ENCODE measurements around the gene PDE3A. TPM values are rescaled to one million over a fixed set of nuclear protein-coding genes. Genes with fewer than 3 reads are reported as not detected.

The PDE3A gene
- total RNA-seq, 1 donor from 2014 or later: 18.3 TPM

DNA sequence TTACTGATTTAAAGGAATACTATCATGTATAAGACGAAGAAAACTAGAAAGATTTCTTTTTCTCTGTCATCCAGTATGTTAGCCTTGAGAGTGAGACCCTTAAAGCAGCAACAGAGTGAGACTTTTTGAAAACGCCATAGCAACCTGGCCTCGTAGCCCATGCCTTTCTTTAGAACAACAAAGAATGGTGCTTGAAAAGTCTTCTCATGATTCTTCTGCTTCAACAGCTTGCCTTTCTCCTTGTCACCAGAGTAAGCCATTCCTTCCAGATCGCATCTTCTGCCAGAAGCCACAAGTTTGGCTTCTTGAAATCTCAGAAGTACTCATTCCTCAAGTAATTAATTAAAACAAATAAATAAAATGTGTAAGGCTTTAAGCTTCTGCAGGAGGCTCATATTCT is 109.3 kb downstream of the PDE3A start:
- no peak overlapping the region for H3K9ac ChIP-seq (ENCODE audit: low read depth in 1 of 3, low read length in 3 of 3)
- no peaks in the 10 kb centered on the region for H3K9me3 ChIP-seq (ENCODE audit: control insufficient read depth in 3 of 3, low read length in 3 of 3)
- H3K4me1 ChIP-seq (ENCODE audit: control insufficient read depth in 3 of 3, insufficient read depth in 3 of 3, low read length in 3 of 3): no peaks in the 10 kb centered on the region
- H3K4me3 ChIP-seq (ENCODE audit: low read length in 3 of 3): no peak overlapping the region
- no peak overlapping the region for H3K27ac ChIP-seq (ENCODE audit: low read depth, low read length)
- H3K36me3 ChIP-seq (ENCODE audit: control insufficient read depth in 3 of 3, insufficient read depth in 3 of 3, low read length in 3 of 3): no peaks in the 10 kb centered on the region
- no peaks in the 10 kb centered on the region for H3K27me3 ChIP-seq (ENCODE audit: control insufficient read depth in 3 of 3, insufficient read depth in 3 of 3, low read length in 3 of 3)

DNA sequence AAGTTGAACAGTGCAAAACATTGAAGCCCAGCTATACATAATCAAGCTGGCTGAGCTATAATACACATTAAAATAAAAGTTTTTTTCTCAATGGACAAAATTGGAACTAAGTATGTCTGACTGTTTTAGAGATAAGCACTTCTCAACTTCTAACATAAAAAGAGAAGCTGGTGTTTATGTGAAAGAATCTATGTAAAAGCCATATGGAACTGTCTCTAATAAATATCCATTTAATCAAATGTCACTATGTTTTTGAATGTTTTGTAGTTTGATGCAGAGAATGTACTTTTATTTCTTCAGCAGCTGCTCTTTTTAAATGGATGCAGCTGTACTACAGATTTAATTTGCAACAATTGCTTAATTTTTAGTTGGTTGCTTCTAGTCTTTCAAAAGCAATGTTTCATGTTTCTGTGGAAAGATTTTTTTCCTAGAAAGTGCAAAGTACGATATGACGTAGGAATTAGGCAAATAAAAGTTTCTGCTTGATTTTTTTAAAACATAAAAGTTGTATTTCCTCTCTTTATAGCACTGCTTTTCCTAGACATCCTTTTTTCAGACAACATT is 114.2 kb downstream of the PDE3A start:
- no peaks in the 10 kb centered on the region for H3K27me3 ChIP-seq (ENCODE audit: control insufficient read depth in 3 of 3, insufficient read depth in 3 of 3, low read length in 3 of 3)
- H3K36me3 ChIP-seq (ENCODE audit: control insufficient read depth in 3 of 3, insufficient read depth in 3 of 3, low read length in 3 of 3): no peaks in the 10 kb centered on the region
- H3K4me3 ChIP-seq (ENCODE audit: low read length in 3 of 3): no peak overlapping the region
- H3K9ac ChIP-seq (ENCODE audit: low read depth in 1 of 3, low read length in 3 of 3): no peak overlapping the region
- H3K27ac ChIP-seq (ENCODE audit: low read depth, low read length): no peak overlapping the region
- peaks cover 0 to 2% (median 0%) of the 10 kb centered on the region in 3 donors for H3K4me1 ChIP-seq (ENCODE audit: control insufficient read depth in 3 of 3, insufficient read depth in 3 of 3, low read length in 3 of 3)
- no peaks in the 10 kb centered on the region for H3K9me3 ChIP-seq (ENCODE audit: control insufficient read depth in 3 of 3, low read length in 3 of 3)

DNA sequence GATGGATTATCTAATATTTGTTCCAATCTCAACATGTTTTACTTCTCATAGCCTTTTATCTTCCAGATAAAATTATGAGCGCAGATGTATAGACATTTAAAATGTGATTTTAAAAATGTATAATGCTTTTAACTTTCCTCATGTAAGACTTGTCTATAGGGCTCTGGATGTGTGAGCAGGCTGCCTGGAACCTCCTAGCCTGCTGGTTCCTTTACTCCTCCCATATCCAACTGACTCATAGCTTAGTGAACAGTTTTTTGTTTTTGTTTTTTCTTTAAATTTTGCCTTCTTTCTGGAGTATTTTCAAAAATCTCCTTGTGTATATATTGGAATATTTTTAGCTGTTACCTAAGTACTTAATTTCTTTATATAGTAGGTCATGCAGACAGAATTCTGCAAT is 115.4 kb downstream of the PDE3A start:
- Histone ChIP-seq H3K9me3 (ENCODE audit: control insufficient read depth in 3 of 3, low read length in 3 of 3) (no peaks in the 10 kb centered on the region), H3K36me3 (ENCODE audit: control insufficient read depth in 3 of 3, insufficient read depth in 3 of 3, low read length in 3 of 3) (no peaks in the 10 kb centered on the region), H3K9ac (ENCODE audit: low read depth in 1 of 3, low read length in 3 of 3) (no peak overlapping the region), H3K27ac (ENCODE audit: low read depth, low read length) (no peak overlapping the region), H3K27me3 (ENCODE audit: control insufficient read depth in 3 of 3, insufficient read depth in 3 of 3, low read length in 3 of 3) (no peaks in the 10 kb centered on the region), H3K4me3 (ENCODE audit: low read length in 3 of 3) (no peak overlapping the region), H3K4me1 (ENCODE audit: control insufficient read depth in 3 of 3, insufficient read depth in 3 of 3, low read length in 3 of 3) (peaks cover 0 to 2% (median 0%) of the 10 kb centered on the region in 3 donors)

DNA sequence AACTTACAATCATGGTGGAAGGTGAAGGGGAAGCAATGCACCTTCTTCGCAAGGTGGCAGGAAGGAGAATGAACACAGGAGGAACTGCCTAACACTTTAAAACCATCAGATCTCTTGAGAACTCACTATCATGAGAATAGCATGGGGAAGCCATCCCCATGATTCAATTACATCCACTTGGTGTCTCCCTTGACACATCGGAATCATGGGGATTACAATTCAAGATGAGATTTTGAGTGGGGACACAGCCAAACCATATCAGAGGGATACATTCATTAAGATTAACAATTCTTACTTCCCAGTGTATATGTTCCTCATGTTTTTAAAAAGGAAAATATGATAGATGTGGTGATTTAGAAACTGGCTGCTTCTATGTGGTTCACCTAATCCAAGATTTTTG is 117.9 kb downstream of the PDE3A start:
- H3K27me3 ChIP-seq (ENCODE audit: control insufficient read depth in 3 of 3, insufficient read depth in 3 of 3, low read length in 3 of 3): no peaks in the 10 kb centered on the region
- no peak overlapping the region for H3K4me3 ChIP-seq (ENCODE audit: low read length in 3 of 3)
- H3K36me3 ChIP-seq (ENCODE audit: control insufficient read depth in 3 of 3, insufficient read depth in 3 of 3, low read length in 3 of 3): no peaks in the 10 kb centered on the region
- H3K4me1 ChIP-seq (ENCODE audit: control insufficient read depth in 3 of 3, insufficient read depth in 3 of 3, low read length in 3 of 3): peaks cover 0 to 2% (median 0%) of the 10 kb centered on the region in 3 donors
- H3K9me3 ChIP-seq (ENCODE audit: control insufficient read depth in 3 of 3, low read length in 3 of 3): no peaks in the 10 kb centered on the region
- no peak overlapping the region for H3K27ac ChIP-seq (ENCODE audit: low read depth, low read length)
- H3K9ac ChIP-seq (ENCODE audit: low read depth in 1 of 3, low read length in 3 of 3): no peak overlapping the region

DNA sequence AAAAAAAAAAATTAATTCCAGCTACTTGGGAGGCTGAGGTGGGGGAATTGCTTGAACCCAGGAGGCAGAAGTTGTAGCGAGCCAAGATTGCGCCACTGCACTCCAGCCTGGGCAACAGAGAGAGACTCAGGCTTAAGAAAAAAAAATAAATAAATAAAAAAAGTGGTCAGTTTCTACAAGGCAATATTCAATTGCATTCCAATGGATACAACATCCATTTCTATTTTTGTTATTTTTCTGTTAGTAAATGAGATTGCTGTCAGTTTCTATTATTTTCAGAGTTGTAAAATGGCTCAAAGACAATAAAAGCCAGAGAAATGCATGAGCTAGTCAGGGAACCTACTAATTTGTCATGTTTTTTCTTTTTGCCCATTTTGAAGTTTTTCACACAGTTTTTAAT is 119.2 kb downstream of the PDE3A start:
- no peak overlapping the region for H3K27ac ChIP-seq (ENCODE audit: low read depth, low read length)
- H3K9me3 ChIP-seq (ENCODE audit: control insufficient read depth in 3 of 3, low read length in 3 of 3): no peaks in the 10 kb centered on the region
- H3K9ac ChIP-seq (ENCODE audit: low read depth in 1 of 3, low read length in 3 of 3): no peak overlapping the region
- no peak overlapping the region for H3K4me3 ChIP-seq (ENCODE audit: low read length in 3 of 3)
- no peaks in the 10 kb centered on the region for H3K27me3 ChIP-seq (ENCODE audit: control insufficient read depth in 3 of 3, insufficient read depth in 3 of 3, low read length in 3 of 3)
- H3K4me1 ChIP-seq (ENCODE audit: control insufficient read depth in 3 of 3, insufficient read depth in 3 of 3, low read length in 3 of 3): peaks cover 0 to 2% (median 0%) of the 10 kb centered on the region in 3 donors
- no peaks in the 10 kb centered on the region for H3K36me3 ChIP-seq (ENCODE audit: control insufficient read depth in 3 of 3, insufficient read depth in 3 of 3, low read length in 3 of 3)

DNA sequence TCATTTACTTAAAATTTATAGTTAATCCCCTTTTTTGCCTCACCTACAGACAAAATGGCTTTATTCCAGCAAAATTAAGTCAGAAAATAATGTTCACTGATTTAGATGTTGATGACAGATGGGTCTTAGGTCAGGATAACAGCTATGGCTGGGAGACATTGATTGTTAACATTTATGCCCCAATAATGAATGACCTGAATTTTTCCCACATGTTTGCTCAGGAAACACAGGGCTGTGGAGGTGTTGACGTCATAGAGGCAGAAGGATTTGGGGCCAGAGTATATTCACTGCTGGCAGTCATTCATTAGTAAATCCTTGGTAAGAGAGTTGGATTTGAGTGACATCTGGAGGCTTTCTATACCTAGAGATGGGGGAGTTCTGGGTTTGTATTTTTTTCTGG is 121.3 kb downstream of the PDE3A start:
- peaks cover 0 to 2% (median 0%) of the 10 kb centered on the region in 3 donors for H3K4me1 ChIP-seq (ENCODE audit: control insufficient read depth in 3 of 3, insufficient read depth in 3 of 3, low read length in 3 of 3)

DNA sequence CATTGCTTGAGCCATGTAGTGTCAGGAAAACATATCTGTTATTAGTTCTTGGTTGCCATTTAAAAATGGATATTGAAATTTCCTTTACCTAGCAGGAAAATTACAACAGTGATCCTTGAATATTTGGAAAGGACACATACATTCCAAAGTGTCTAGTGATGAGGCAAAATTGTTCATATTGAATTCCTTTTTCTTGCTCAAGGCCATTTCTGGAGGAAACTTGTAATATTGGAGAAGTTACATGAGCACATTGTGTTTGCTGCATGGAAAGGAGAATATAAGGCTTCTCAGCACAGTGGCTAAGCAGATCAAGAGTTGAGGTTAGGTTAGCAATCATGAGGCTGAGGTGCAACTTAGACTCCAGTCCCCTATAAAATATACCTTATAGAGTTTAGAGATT is 121.9 kb downstream of the PDE3A start:
- Histone ChIP-seq H3K4me1 (ENCODE audit: control insufficient read depth in 3 of 3, insufficient read depth in 3 of 3, low read length in 3 of 3) (peaks cover 0 to 2% (median 0%) of the 10 kb centered on the region in 3 donors), H3K27me3 (ENCODE audit: control insufficient read depth in 3 of 3, insufficient read depth in 3 of 3, low read length in 3 of 3) (no peaks in the 10 kb centered on the region), H3K9ac (ENCODE audit: low read depth in 1 of 3, low read length in 3 of 3) (no peak overlapping the region), H3K9me3 (ENCODE audit: control insufficient read depth in 3 of 3, low read length in 3 of 3) (no peaks in the 10 kb centered on the region), H3K36me3 (ENCODE audit: control insufficient read depth in 3 of 3, insufficient read depth in 3 of 3, low read length in 3 of 3) (no peaks in the 10 kb centered on the region), H3K4me3 (ENCODE audit: low read length in 3 of 3) (no peak overlapping the region), H3K27ac (ENCODE audit: low read depth, low read length) (no peak overlapping the region)

More for the DNA sequence above, 121.3 kb downstream of the PDE3A start:
- H3K4me3 ChIP-seq (ENCODE audit: low read length in 3 of 3): no peak overlapping the region
- no peaks in the 10 kb centered on the region for H3K36me3 ChIP-seq (ENCODE audit: control insufficient read depth in 3 of 3, insufficient read depth in 3 of 3, low read length in 3 of 3)
- no peak overlapping the region for H3K9ac ChIP-seq (ENCODE audit: low read depth in 1 of 3, low read length in 3 of 3)
- no peak overlapping the region for H3K27ac ChIP-seq (ENCODE audit: low read depth, low read length)
- no peaks in the 10 kb centered on the region for H3K27me3 ChIP-seq (ENCODE audit: control insufficient read depth in 3 of 3, insufficient read depth in 3 of 3, low read length in 3 of 3)
- H3K9me3 ChIP-seq (ENCODE audit: control insufficient read depth in 3 of 3, low read length in 3 of 3): no peaks in the 10 kb centered on the region

DNA sequence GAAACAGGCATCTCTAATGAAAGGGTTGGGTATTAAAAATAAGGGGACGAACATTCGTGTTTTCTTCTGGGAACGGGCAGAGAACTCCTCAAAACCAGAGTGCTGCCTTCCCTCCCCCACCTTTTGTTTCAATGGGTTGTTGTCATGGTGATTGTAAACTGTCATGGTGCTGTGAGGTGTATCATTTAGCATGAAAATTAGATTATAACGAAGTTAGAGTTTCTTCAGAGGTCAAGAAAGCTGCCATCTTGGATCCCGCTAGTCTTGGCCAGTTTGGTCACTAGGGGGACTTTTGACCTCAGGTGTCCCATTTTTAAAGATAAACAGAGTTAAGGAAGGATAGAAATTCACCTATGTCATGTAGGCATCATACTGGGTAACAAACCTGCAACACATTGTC is 123.0 kb downstream of the PDE3A start:
- no peak overlapping the region for H3K9ac ChIP-seq (ENCODE audit: low read depth in 1 of 3, low read length in 3 of 3)
- peaks cover 0 to 2% (median 0%) of the 10 kb centered on the region in 3 donors for H3K4me1 ChIP-seq (ENCODE audit: control insufficient read depth in 3 of 3, insufficient read depth in 3 of 3, low read length in 3 of 3)
- no peaks in the 10 kb centered on the region for H3K27me3 ChIP-seq (ENCODE audit: control insufficient read depth in 3 of 3, insufficient read depth in 3 of 3, low read length in 3 of 3)
- no peak overlapping the region for H3K4me3 ChIP-seq (ENCODE audit: low read length in 3 of 3)
- no peaks in the 10 kb centered on the region for H3K9me3 ChIP-seq (ENCODE audit: control insufficient read depth in 3 of 3, low read length in 3 of 3)
- H3K27ac ChIP-seq (ENCODE audit: low read depth, low read length): no peak overlapping the region
- no peaks in the 10 kb centered on the region for H3K36me3 ChIP-seq (ENCODE audit: control insufficient read depth in 3 of 3, insufficient read depth in 3 of 3, low read length in 3 of 3)

DNA sequence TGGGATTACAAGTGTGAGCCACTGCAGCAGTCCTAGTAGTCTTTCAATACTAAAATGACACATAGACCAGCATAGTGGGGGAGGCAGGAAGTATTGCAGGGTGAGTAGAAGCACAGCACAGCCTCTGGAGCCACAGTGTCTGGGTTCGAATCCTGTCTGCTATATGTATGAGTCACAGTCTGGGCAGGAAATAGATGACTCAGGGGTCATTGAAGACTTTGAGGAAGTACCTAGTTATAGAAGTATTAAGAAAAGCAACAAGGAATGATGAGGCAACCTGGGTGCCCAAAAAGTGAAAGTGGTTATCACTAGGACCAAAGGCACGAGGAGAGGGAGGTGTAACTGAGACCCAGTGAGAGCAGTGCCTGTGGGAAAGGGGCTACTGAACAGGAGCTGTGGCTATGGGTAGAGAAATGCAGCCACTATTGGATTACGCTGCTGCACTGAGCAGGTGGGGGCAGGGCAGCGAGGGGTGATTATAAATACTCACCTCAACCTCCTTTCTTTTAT is 124.0 kb downstream of the PDE3A start:
- Histone ChIP-seq H3K9ac (ENCODE audit: low read depth in 1 of 3, low read length in 3 of 3) (no peak overlapping the region), H3K4me1 (ENCODE audit: control insufficient read depth in 3 of 3, insufficient read depth in 3 of 3, low read length in 3 of 3) (no peaks in the 10 kb centered on the region), H3K27me3 (ENCODE audit: control insufficient read depth in 3 of 3, insufficient read depth in 3 of 3, low read length in 3 of 3) (no peaks in the 10 kb centered on the region), H3K36me3 (ENCODE audit: control insufficient read depth in 3 of 3, insufficient read depth in 3 of 3, low read length in 3 of 3) (no peaks in the 10 kb centered on the region), H3K4me3 (ENCODE audit: low read length in 3 of 3) (no peak overlapping the region), H3K9me3 (ENCODE audit: control insufficient read depth in 3 of 3, low read length in 3 of 3) (no peaks in the 10 kb centered on the region), H3K27ac (ENCODE audit: low read depth, low read length) (no peak overlapping the region)

DNA sequence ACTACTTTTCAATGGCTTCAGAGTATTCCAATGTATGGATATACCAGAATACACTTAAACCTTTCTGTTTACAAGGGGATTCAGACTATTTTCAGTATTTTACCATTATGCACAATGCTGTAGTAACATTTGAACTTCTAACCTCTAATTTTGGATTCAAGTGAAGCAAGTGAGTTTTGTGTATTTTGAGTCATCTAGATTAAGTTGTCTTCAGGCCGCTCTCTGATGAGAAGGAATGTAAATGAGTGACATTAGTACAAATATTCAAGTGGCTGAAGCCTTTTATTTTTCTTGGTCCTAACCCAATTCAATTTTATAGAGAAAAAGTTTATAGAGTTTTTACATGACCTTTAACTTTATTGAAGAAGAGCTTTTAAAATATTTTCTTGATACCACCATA is 125.6 kb downstream of the PDE3A start:
- Histone ChIP-seq H3K4me1 (ENCODE audit: control insufficient read depth in 3 of 3, insufficient read depth in 3 of 3, low read length in 3 of 3) (no peaks in the 10 kb centered on the region), H3K27ac (ENCODE audit: low read depth, low read length) (no peak overlapping the region)

More for the DNA sequence above, 125.6 kb downstream of the PDE3A start:
- no peaks in the 10 kb centered on the region for H3K27me3 ChIP-seq (ENCODE audit: control insufficient read depth in 3 of 3, insufficient read depth in 3 of 3, low read length in 3 of 3)
- no peaks in the 10 kb centered on the region for H3K36me3 ChIP-seq (ENCODE audit: control insufficient read depth in 3 of 3, insufficient read depth in 3 of 3, low read length in 3 of 3)
- no peak overlapping the region for H3K9ac ChIP-seq (ENCODE audit: low read depth in 1 of 3, low read length in 3 of 3)
- no peak overlapping the region for H3K4me3 ChIP-seq (ENCODE audit: low read length in 3 of 3)
- no peaks in the 10 kb centered on the region for H3K9me3 ChIP-seq (ENCODE audit: control insufficient read depth in 3 of 3, low read length in 3 of 3)

All from skeletal muscle tissue (tissue), 4 donors.